SJCRH30 (cell line): ENCODE results near the gene PRPF40A. TPM values are rescaled to one million over a fixed set of nuclear protein-coding genes. Genes with fewer than 3 reads are reported as not detected.
"Not testable (repeated sequence)": the region's sequence is repeated elsewhere in the genome, so short reads cannot be mapped to it uniquely, and the experiment has no call there.

ENCODE experiments used
- DNase-seq, 2 experiments: peaks; one replicate each; pipeline ENCODE4 v3.0.0-alpha.2; 2015 to 2020
- H3K27ac ChIP-seq: fragments of 250-450 bp; sonication (Bioruptor Pico); 2 replicates; pipeline ENCODE4 v1.5.1; 2020; ENCODE audit warnings: mild to moderate bottlenecking, moderate library complexity
- H3K27me3 ChIP-seq: fragments of 250-450 bp; sonication (Bioruptor Pico); 2 replicates; pipeline ENCODE4 v1.5.1; 2020; ENCODE audit warnings: mild to moderate bottlenecking, moderate library complexity
- H3K36me3 ChIP-seq: fragments of 250-450 bp; sonication (Bioruptor Pico); 2 replicates; pipeline ENCODE4 v1.5.1; 2020; ENCODE audit warnings: mild to moderate bottlenecking, moderate library complexity
- H3K4me1 ChIP-seq: fragments of 250-450 bp; sonication (Bioruptor Pico); 2 replicates; pipeline ENCODE4 v1.5.1; 2020; ENCODE audit warnings: mild to moderate bottlenecking, moderate library complexity
- H3K4me3 ChIP-seq: fragments of 250-450 bp; sonication (Bioruptor Pico); 2 replicates; pipeline ENCODE4 v1.5.1; 2020; ENCODE audit warnings: mild to moderate bottlenecking, moderate library complexity
- H3K9me3 ChIP-seq: fragments of 250-450 bp; sonication (Bioruptor Pico); replicated peaks from 2 replicates; pipeline ENCODE4 v1.5.1; 2020; ENCODE audit warnings: mild to moderate bottlenecking, moderate library complexity
- total RNA-seq: library from RNA; depleted of rRNA; stranded (reverse); fragments of >200 nt; shearing (Covaris generic); gene quantifications from 2 replicates; pipeline ENCODE4 v1.2.3, GENCODE V29; 2014

Gene PRPF40A
- total RNA-seq, 1 experiment from 2014 or later = 174 TPM

- Histone ChIP-seq H3K9me3 (no peaks in the 10 kb centered on the region), H3K27me3 (no peaks in the 10 kb centered on the region), H3K27ac (no peak overlapping the region), H3K4me3 (no peak overlapping the region), H3K4me1 (no peaks in the 10 kb centered on the region), H3K36me3 (peaks cover 12% of the 10 kb centered on the region)
- no peak for DNase-seq
Observed at GRCh38 chr2:152730591-152731333, 13.5 kb upstream of the PRPF40A start.

DNA sequence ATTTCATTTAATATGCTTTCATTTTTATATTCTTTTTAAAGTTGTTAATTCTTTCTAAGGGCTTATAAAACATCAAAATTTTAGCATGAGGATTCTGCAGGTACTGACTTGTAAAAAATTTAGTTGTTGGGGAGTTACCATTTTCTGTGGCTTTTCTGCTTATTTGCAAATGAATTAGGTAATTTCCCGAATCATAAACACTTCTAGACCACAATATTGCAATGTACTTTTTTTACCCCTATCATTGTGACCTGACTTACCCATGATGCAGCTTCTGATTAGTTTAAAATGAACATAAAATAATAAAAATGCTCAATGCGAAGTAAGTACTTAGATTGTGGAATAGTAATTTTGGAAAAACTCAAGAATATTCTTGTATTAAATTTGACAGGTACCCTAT lies 12.6 kb upstream of the PRPF40A start:
- Histone ChIP-seq H3K4me3 (no peak overlapping the region), H3K27ac (no peak overlapping the region), H3K36me3 (peaks cover 7% of the 10 kb centered on the region), H3K4me1 (no peaks in the 10 kb centered on the region), H3K27me3 (no peaks in the 10 kb centered on the region), H3K9me3 (no peaks in the 10 kb centered on the region)
- no peak for DNase-seq

DNA sequence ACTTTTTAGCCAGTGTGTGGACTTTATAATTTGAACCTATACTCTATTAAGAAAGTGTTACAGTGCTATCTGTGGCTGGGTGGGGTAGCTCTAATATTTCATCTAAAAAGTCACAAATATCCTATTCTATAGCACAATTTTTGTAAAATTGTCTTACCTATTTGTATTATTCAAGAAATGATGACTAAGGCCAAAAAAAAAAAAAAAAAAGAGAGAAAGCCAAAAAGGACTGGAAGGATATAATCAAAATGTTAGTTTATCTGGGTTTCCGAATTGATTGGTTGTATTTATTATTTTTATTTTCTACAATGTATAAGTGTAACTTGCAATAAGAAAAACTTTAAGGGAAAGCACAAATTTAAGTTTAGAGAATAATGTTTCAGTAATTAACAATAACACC lies 6.7 kb upstream of the PRPF40A start:
- H3K4me3 ChIP-seq = no peak overlapping the region
- H3K27ac ChIP-seq = no peak overlapping the region
- no peaks in the 10 kb centered on the region for H3K4me1 ChIP-seq
- no peak for DNase-seq
- peaks cover 19% of the 10 kb centered on the region; the same call in 1 of the 2 replicates for H3K36me3 ChIP-seq
- no peaks in the 10 kb centered on the region for H3K9me3 ChIP-seq
- H3K27me3 ChIP-seq = no peaks in the 10 kb centered on the region

- not testable (repeated sequence) for DNase-seq, H3K9me3 ChIP-seq, H3K4me1 ChIP-seq, H3K4me3 ChIP-seq, H3K27me3 ChIP-seq, H3K27ac ChIP-seq
- H3K36me3 ChIP-seq = peaks cover 19% of the 10 kb centered on the region; the same call in 1 of the 2 replicates
Observed at GRCh38 chr2:152722639-152723038, 5.4 kb upstream of the PRPF40A start.

GRCh38 chr2:152720794-152721193 lies 3.5 kb upstream of the PRPF40A start:
- Histone ChIP-seq H3K36me3 (peaks cover 19% of the 10 kb centered on the region; the same call in 1 of the 2 replicates), H3K27me3 (no peaks in the 10 kb centered on the region), H3K4me3 (no peak overlapping the region), H3K27ac (no peak overlapping the region), H3K4me1 (no peaks in the 10 kb centered on the region), H3K9me3 (no peaks in the 10 kb centered on the region)
- DNase-seq = no peak

- Histone ChIP-seq H3K9me3 (no peaks in the 10 kb centered on the region), H3K36me3 (peaks cover 26% of the 10 kb centered on the region), H3K4me3 (peak overlapping the region; percentile 88), H3K27ac (peak overlapping the region; percentile 97), H3K27me3 (no peaks in the 10 kb centered on the region), H3K4me1 (no peaks in the 10 kb centered on the region)
- peak; percentile 82 to 88 for DNase-seq
Observed at GRCh38 chr2:152718909-152719645, 1.8 kb upstream of the PRPF40A start.

- Histone ChIP-seq H3K4me1 (no peaks in the 10 kb centered on the region), H3K36me3 (peaks cover 33% of the 10 kb centered on the region), H3K4me3 (peak within 1 kb of the TSS; percentile 88), H3K27ac (peak within 1 kb of the TSS; percentile 97), H3K27me3 (no peaks in the 10 kb centered on the region), H3K9me3 (no peaks in the 10 kb centered on the region)
- DNase-seq = peak; percentile 92
Observed at GRCh38 chr2:152718076-152718908, 1.0 kb upstream of the PRPF40A start, which contains the start of gene ARL6IP6. ARL6IP6 (plus strand) TSS chr2:152718620; CDS start chr2:152718625, 5 bp downstream.

DNA sequence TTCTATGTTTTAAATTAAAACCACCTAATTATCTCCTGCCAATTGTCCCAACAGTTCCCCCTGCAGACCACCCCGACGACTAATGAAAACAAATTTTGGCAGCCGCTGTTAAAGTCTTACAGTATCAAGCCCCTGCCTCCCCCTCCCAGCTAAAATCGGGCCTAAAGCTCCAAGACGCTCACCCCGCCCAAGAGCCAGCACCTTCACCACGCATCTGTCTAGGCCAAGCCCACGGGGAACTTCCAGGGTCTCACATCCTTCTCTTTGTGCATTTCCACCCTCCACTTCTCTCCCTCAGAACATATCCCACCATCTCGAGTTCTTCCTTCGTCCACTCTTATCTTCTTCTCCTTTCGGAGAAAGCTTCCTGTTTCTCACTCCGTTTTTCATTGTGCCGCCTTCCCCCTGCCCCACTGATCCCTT lies 445 bp downstream of the PRPF40A start:
- Histone ChIP-seq H3K9me3 (no peaks in the 10 kb centered on the region), H3K4me1 (no peaks in the 10 kb centered on the region), H3K27ac (peak overlapping the region; percentile 97), H3K4me3 (peak overlapping the region; percentile 88), H3K36me3 (peaks cover 35% of the 10 kb centered on the region), H3K27me3 (no peaks in the 10 kb centered on the region)
- DNase-seq = peak; percentile 19 to 57

DNA sequence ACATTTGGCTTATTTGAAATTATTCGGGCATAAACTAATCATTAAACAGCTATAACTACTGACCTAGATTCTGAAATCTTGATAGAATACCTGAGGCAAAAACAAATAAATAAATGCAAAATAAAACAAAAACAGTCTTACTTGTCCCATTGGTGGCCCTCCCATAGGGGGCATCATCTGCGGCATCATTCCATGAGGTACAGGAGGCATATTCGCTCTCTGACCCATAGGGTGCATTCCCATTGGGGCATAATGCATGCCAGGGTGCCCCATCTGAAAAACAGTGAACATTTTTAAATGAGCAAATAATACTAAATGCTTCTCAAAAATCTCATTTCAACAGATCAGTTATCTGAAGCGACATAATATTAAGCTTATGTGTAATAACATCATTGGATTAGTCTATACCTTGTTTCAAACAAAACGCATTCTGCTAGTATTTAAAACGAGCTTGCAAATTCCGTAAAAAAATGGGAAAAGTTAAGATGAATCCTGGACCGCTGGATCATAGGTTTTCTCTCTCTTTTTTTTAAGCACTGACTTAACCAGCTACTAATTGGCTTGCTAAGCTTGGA lies 1.3 kb downstream of the PRPF40A start:
- Histone ChIP-seq H3K27ac (no peak overlapping the region), H3K4me3 (peak overlapping the region; percentile 88), H3K4me1 (no peaks in the 10 kb centered on the region), H3K36me3 (peaks cover 40% of the 10 kb centered on the region), H3K27me3 (no peaks in the 10 kb centered on the region), H3K9me3 (no peaks in the 10 kb centered on the region)
- DNase-seq = peak; percentile 39 to 47

- H3K36me3 ChIP-seq = peaks cover 48% of the 10 kb centered on the region
- H3K4me3 ChIP-seq = no peak overlapping the region
- H3K27me3 ChIP-seq = no peaks in the 10 kb centered on the region
- no peaks in the 10 kb centered on the region for H3K4me1 ChIP-seq
- DNase-seq = no peak
- no peak overlapping the region for H3K27ac ChIP-seq
- H3K9me3 ChIP-seq = no peaks in the 10 kb centered on the region
Observed at GRCh38 chr2:152715112-152715511, 2.1 kb downstream of the PRPF40A start.

GRCh38 chr2:152710713-152711112 lies 6.5 kb downstream of the PRPF40A start:
- no peaks in the 10 kb centered on the region for H3K27me3 ChIP-seq
- no peak for DNase-seq
- H3K4me3 ChIP-seq = no peak overlapping the region
- no peaks in the 10 kb centered on the region for H3K4me1 ChIP-seq
- no peaks in the 10 kb centered on the region for H3K9me3 ChIP-seq
- no peak overlapping the region for H3K27ac ChIP-seq
- peaks cover 79% of the 10 kb centered on the region for H3K36me3 ChIP-seq

DNA sequence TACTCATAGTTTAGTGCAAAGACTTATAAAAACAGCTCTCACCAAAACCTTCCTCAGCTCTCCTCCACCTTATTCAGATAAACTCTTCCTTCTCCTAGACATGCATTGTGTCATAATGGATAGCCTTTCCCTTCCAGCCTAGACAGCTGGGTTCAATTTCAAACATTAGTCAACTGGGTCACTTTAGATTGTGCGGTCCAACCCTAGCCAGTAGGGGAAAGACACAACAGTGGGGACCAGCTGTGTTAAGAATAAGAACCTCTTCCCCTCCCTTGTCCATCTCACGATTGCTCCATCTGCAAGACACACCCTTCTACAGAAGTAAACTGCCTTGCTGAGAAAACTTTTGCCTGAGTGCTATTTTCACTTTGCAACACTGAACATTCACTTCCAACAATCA lies 8.5 kb downstream of the PRPF40A start:
- H3K27ac ChIP-seq = no peak overlapping the region
- H3K27me3 ChIP-seq = no peaks in the 10 kb centered on the region
- no peaks in the 10 kb centered on the region for H3K4me1 ChIP-seq
- H3K9me3 ChIP-seq = no peaks in the 10 kb centered on the region
- DNase-seq = no peak
- H3K36me3 ChIP-seq = peaks cover 69% of the 10 kb centered on the region
- H3K4me3 ChIP-seq = no peak overlapping the region

- H3K4me3 ChIP-seq = no peak overlapping the region
- no peak for DNase-seq
- no peaks in the 10 kb centered on the region for H3K9me3 ChIP-seq
- no peaks in the 10 kb centered on the region for H3K4me1 ChIP-seq
- no peaks in the 10 kb centered on the region for H3K27me3 ChIP-seq
- no peak overlapping the region for H3K27ac ChIP-seq
- H3K36me3 ChIP-seq = peaks cover 68% of the 10 kb centered on the region
Observed at GRCh38 chr2:152706477-152707021, 10.7 kb downstream of the PRPF40A start.

DNA sequence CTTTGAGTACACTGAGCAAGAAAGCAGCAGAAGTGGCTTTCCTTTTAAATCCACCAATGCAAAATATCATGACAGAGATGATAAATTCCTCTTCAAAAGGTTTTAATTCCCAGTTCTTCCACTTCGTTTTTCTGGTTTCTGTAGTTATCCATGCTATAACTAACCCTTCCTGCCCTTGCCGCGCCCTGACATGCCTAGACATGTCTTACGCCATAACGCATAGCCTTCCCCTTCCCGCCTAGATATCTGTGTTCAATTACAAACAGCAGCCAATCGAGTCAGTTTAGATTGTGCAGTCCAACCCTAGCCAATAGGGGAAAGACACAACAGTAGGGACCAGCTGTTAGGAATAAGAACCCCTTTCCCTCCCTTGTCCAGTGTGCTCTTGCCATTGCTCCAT lies 16.1 kb downstream of the PRPF40A start:
- no peaks in the 10 kb centered on the region for H3K27me3 ChIP-seq
- H3K4me1 ChIP-seq = no peaks in the 10 kb centered on the region; the same call in 1 of the 2 replicates
- H3K36me3 ChIP-seq = peaks cover 29% of the 10 kb centered on the region
- no peak overlapping the region for H3K4me3 ChIP-seq
- no peak overlapping the region for H3K27ac ChIP-seq
- DNase-seq = no peak
- 0 out of 2 replicates have a peak, but pooled peaks cover 2% of the 10 kb centered on the region for H3K9me3 ChIP-seq
